Pancreas (tissue), 10 donors: ENCODE measurements around the gene ABL1. TPM values are rescaled to one million over a fixed set of nuclear protein-coding genes. Genes with fewer than 3 reads are reported as not detected.
"Not testable (repeated sequence)": the region's sequence is repeated elsewhere in the genome, so short reads cannot be mapped to it uniquely, and the experiment has no call there.

Experiments
- ATAC-seq, 4 donors: fragments of 200-7000 bp; cut with Tn5 transposase; one replicate each; pipeline versions ENCODE4 v1.8.0 to v1.9.1; 2020; ENCODE audit warnings: mild to moderate bottlenecking in 4 of 4, moderate library complexity in 4 of 4
- DNase-seq, 6 donors: peaks; one replicate each; pipeline ENCODE4 v3.0.0-alpha.2; 2020
- FAIRE-seq: peaks from 2 replicates; lab custom pipeline; 2012; peaks lifted over from hg19 to GRCh38; lab: Jason Lieb, UNC
- H3K27ac ChIP-seq, 4 donors: fragments of 200-600 bp; sonication (generic); 1 replicate in 3 of 4; 2 replicates in 1 of 4; pipeline versions ENCODE4 v1.5.0 to v1.8.0; 2020
- H3K27me3 ChIP-seq, 4 donors: fragments of 200-600 bp; one replicate each; pipeline ENCODE4 v1.8.0; 2021
- H3K36me3 ChIP-seq, 3 donors: fragments of 200-600 bp; sonication (generic) in 1 of 3; one replicate each; pipeline versions ENCODE4 v1.5.0 to v1.8.0; 2020 to 2021
- H3K4me1 ChIP-seq, 3 donors: fragments of 200-600 bp; one replicate each; pipeline ENCODE4 v1.8.0; 2021
- H3K4me3 ChIP-seq, 4 donors: fragments of 200-600 bp; sonication (generic) in 2 of 4; one replicate each; pipeline versions ENCODE4 v1.5.0 to v1.8.0; 2020 to 2021
- H3K9me3 ChIP-seq, 4 donors: fragments of 200-600 bp; one replicate each; pipeline ENCODE4 v1.8.0; 2021
- WGBS, 2 donors: extraction: QIAGEN DNeasy Blood & Tissue Kit; methylation state at CpG; one replicate each; pipeline ENCODE4 v1.1.7; 2013; 5-methylcytosine and 5-hydroxymethylcytosine counted together
- intact Hi-C, 3 donors: fragments of 100-400 bp; cut with DNase I; formaldehyde crosslinking; loops; one replicate each; pipeline versions ENCODE4 v1.11.1 to v1.14.2; 2022
- polyA plus RNA-seq, 2 donors: library from polyadenylated mRNA; stranded (reverse); fragments of 200-250 nt; gene quantifications; one replicate each; pipeline ENCODE4 v1.2.3, GENCODE V29; 2013
- total RNA-seq, 6 donors: library from RNA; stranded (reverse); fragmentation: NEBNext Ultra II Directional in 4 of 6; extraction: Animal tissue kit (Norgen Biotek cat#: 25700) in 4 of 6; gene quantifications; one replicate each; pipeline versions ENCODE4 v1.2.1 to v1.2.4, GENCODE V29; 2021 to 2023
- TF ChIP-seq, protein P1 (sequence below), 4 donors: fragments of 200-600 bp; sonication (generic) in 3 of 4; IDR thresholded peaks; one replicate each; pipeline versions ENCODE4 v1.5.0 to v1.8.0; 2021; ENCODE audit warnings: antibody characterized with exemption in 4 of 4
- donor health status: healthy with polysubstance abuse.
- donor health status: DM: no; HTN: no; CAD: no; lungs with moderate emphysema.
- donor health status: DM: no; HTN: no; CAD: no.
- donor health status: control.
- donor health status: control.
- donor health status: Bipolar disorder and iron deficiency.
- donor health status: DM: yes; HTN: yes; CAD: no.
- donor health status: DM: no; HTN: no; CAD: no.
- donor health status: DM: no; HTN: no; CAD: no.
- donor health status: DM: yes; HTN: yes; CAD: no.

The ABL1 gene
- total and polyA plus RNA-seq, 8 donors = 15.3 to 31.9 (median 19.4) TPM

DNA sequence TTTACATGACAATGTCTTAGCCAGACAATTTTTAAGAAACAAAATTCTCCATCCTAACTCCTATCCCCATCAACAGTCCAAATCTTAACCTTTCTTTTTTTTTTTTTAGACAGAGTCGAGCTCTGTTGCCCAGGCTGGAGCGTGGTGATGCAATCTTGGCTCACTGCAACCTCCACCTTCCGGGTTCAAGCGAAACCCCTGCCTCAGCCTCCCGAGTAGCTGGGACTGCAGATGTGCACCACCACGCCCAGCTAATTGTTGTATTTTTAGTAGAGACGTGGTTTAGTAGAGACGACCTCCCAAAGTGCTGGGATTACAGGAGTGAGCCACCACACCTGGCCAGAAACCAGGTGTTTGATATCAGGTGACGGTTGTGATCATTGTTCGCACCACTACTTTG is 10.2 kb downstream of the ABL1 start:
- FAIRE-seq = no peak
- TF ChIP-seq, protein P1, sequence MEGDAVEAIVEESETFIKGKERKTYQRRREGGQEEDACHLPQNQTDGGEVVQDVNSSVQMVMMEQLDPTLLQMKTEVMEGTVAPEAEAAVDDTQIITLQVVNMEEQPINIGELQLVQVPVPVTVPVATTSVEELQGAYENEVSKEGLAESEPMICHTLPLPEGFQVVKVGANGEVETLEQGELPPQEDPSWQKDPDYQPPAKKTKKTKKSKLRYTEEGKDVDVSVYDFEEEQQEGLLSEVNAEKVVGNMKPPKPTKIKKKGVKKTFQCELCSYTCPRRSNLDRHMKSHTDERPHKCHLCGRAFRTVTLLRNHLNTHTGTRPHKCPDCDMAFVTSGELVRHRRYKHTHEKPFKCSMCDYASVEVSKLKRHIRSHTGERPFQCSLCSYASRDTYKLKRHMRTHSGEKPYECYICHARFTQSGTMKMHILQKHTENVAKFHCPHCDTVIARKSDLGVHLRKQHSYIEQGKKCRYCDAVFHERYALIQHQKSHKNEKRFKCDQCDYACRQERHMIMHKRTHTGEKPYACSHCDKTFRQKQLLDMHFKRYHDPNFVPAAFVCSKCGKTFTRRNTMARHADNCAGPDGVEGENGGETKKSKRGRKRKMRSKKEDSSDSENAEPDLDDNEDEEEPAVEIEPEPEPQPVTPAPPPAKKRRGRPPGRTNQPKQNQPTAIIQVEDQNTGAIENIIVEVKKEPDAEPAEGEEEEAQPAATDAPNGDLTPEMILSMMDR (IDR thresholded peaks at IDR 0.05) = no peak
- H3K4me1 ChIP-seq = peaks cover 5 to 13% (median 8%) of the 10 kb centered on the region in 3 donors
- 80 to 81% methylated on average over 10 of the region's 10 CpGs for WGBS, 2 donors
- H3K27ac ChIP-seq = peak overlapping the region in 1 of 4 donors; percentile 37
- H3K9me3 ChIP-seq = no peaks in the 10 kb centered on the region
- no peaks in the 10 kb centered on the region for H3K27me3 ChIP-seq
- ATAC-seq = no peak
- DNase-seq = no peak
- no peaks in the 10 kb centered on the region for H3K36me3 ChIP-seq
- H3K4me3 ChIP-seq = no peak overlapping the region
- intact Hi-C loops = no loop called here

DNA sequence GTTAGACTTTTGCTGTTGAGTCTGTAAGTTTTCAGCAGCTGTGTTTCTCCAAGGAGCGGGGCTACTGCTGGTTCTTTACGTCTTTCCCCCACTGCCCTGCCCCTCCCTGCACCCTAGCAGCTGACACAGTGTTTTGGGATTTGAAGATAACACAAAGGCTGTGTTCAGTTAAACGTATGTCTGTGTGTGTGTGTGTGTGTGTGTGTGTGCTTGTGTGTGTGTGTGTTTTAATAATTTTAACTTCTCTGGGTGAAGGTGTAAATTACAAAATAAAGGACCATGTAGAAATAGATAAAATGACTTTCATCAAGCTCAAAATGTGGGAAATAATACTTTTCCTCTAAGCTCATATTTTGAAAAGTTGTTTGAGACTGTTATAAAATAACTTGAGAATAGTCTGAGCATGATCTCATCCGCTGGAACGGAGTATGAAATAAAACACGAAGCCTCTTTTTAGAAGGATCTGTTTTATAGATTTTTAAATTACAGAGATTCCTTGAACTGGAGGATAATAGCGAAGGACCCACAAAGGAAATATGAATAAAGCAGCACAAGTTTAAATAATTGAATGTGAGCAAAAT is 10.9 kb downstream of the ABL1 start:
- no peaks in the 10 kb centered on the region for H3K36me3 ChIP-seq
- H3K27ac ChIP-seq = peak overlapping the region; percentile 36 to 76 (median 65)
- H3K4me3 ChIP-seq = no peak overlapping the region
- no peaks in the 10 kb centered on the region for H3K9me3 ChIP-seq
- H3K27me3 ChIP-seq = no peaks in the 10 kb centered on the region
- DNase-seq (no peak), FAIRE-seq (no peak), ATAC-seq (peak in 3 of 4 donors; percentile 14 to 42 (median 31))
- TF ChIP-seq, protein P1 (IDR thresholded peaks at IDR 0.05) = no peak
- intact Hi-C loops = no loop called here
- H3K4me1 ChIP-seq = peaks cover 5 to 13% (median 8%) of the 10 kb centered on the region in 3 donors
- 48 to 57% methylated on average over 7 of the region's 7 CpGs for WGBS, 2 donors

DNA sequence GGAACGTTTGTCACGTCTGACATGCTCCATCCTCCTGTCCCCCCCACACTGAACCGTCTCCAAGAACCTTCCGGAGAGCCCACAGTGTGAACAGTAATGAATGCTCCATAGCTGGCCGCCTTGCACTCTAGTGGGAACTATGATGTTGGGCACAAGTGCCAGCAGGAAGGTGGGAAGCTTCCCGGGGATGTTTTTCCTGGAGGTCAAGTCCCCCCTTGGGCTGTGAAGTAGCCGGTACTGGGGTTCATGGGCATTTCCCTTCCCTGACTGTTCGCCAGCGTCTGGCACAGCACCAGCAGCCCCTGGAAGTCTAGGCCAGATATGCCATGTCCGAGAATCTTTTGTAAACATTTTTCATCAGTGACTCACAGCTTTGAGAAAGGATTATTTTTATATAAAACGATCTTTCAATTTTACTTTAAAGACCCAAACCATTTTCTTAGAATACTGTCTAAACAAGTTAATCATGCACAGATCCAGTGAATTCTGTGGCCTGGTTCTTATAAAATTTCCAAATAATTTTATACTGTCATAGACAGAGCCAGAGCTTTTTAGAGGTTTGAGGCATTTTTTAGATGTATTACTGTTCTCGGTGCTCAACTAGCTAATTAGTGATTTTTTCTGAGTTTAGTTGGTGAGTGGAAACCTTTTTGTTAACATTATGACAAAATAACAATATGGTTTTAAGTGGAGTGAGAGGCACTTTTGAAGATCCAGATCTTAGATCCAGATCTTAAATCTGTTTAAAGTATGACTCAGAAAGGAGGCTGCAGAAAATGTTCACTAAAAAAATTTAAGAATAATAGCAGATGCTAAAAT is 11.6 kb downstream of the ABL1 start:
- DNase-seq (peak in 2 of 6 donors; percentile 36 to 45), ATAC-seq (peak; percentile 27 to 54 (median 49)), FAIRE-seq (no peak)
- Histone ChIP-seq H3K4me3 (no peak overlapping the region), H3K27ac (peak overlapping the region; percentile 36 to 76 (median 65)), H3K36me3 (no peaks in the 10 kb centered on the region), H3K9me3 (no peaks in the 10 kb centered on the region), H3K4me1 (peaks cover 5 to 13% (median 8%) of the 10 kb centered on the region in 3 donors), H3K27me3 (no peaks in the 10 kb centered on the region)
- TF ChIP-seq, protein P1 (IDR thresholded peaks at IDR 0.05) = no peak
- intact Hi-C loops = no loop called here
- 40 to 46% methylated on average over 12 of the region's 12 CpGs for WGBS, 2 donors

- intact Hi-C loops = no loop called here
- FAIRE-seq = no peak
- H3K27me3 ChIP-seq = no peaks in the 10 kb centered on the region
- H3K27ac ChIP-seq = peak overlapping the region in 3 of 4 donors; percentile 62 to 76 (median 68)
- no peaks in the 10 kb centered on the region for H3K36me3 ChIP-seq
- H3K9me3 ChIP-seq = no peaks in the 10 kb centered on the region
- DNase-seq = peak in 2 of 6 donors; percentile 26 to 28
- WGBS, 2 donors = 65 to 66% methylated on average over 13 of the region's 13 CpGs
- H3K4me3 ChIP-seq = no peak overlapping the region
- H3K4me1 ChIP-seq = peaks cover 5 to 13% (median 8%) of the 10 kb centered on the region in 3 donors
- peak; percentile 25 to 77 (median 70) for ATAC-seq
- TF ChIP-seq, protein P1 (IDR thresholded peaks at IDR 0.05) = no peak
Observed at GRCh38 chr9:130847306-130848217, 12.5 kb downstream of the ABL1 start.

DNA sequence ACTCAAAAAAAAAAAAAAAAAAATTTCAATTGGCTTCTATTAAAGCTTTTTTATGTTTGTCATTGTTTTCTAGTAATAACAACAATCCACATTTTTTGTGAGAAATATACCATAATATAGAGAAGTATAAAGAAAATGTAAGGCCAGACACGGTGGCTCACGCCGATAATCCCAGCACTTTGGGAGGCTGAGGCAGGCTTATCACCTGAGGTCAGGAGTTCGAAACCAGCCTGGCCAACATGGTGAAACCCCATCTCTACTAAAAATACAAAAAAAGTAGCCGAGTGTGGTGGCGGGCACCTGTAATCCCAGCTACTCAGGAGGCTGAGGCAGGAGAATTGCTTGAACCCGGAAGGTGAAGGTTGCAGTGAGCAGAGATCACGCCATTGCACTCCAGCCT is 13.5 kb downstream of the ABL1 start:
- DNase-seq, H3K9me3 ChIP-seq, H3K27me3 ChIP-seq, ATAC-seq, H3K4me3 ChIP-seq, intact Hi-C loops, FAIRE-seq, H3K36me3 ChIP-seq, H3K27ac ChIP-seq: not testable (repeated sequence)
- H3K4me1 ChIP-seq = peaks cover 5 to 13% (median 8%) of the 10 kb centered on the region in 3 donors
- 96% methylated on average over 8 of the region's 8 CpGs for WGBS, 2 donors
